ENCODE measurements around the gene SLC22A4. TPM values are rescaled to one million over a fixed set of nuclear protein-coding genes. Genes with fewer than 3 reads are reported as not detected.

Gene SLC22A4
- total and polyA plus RNA-seq, 2 experiments from 2014 or later: 24.0 to 26.0 TPM

GRCh38 chr5:132268769-132269551, 25.2 kb upstream of the SLC22A4 start:
- Histone ChIP-seq H3K4me1 (ENCODE audit: insufficient read depth) (peaks cover 44% of the 10 kb centered on the region), H3K4me2 (ENCODE audit: unreplicated experiment) (no peak overlapping the region), H3K27me3 (replicated peaks; ENCODE audit: insufficient read depth) (no peaks in the 10 kb centered on the region), H3K9me2 (ENCODE audit: insufficient read depth) (no peaks in the 10 kb centered on the region), H3K27ac (peak overlapping the region; percentile 61), H3K9me3 (ENCODE audit: low read depth) (no peaks in the 10 kb centered on the region), H3K79me2 (ENCODE audit: insufficient read depth) (peaks cover 25% of the 10 kb centered on the region), H2AFZ (no peak overlapping the region), H3K36me3 (ENCODE audit: low read depth) (peaks cover 38% of the 10 kb centered on the region; the same call in 1 of the 2 replicates), H4K20me1 (ENCODE audit: insufficient read depth) (no peaks in the 10 kb centered on the region), H3F3A (ENCODE audit: insufficient read depth) (peaks cover 27% of the 10 kb centered on the region), H3K9ac (peak overlapping the region; percentile 70), H3K4me3 (no peak overlapping the region)
- WGBS, 2 experiments (ENCODE audit: low coverage in 1 of 2, low lambda C conversion rate in 2 of 2, missing lambda C conversion rate in 2 of 2): 32 to 43% methylated on average over 8 of the region's 8 CpGs
- in situ Hi-C loops (cut with MboI): no loop called here
- peak; percentile 79 for DNase-seq
- no peak for TF ChIP-seq EZH2phosphoT487 (IDR thresholded peaks at IDR 0.05; ENCODE audit: insufficient read depth, low read depth)
- no peak for TF ChIP-seq EZH2 (IDR thresholded peaks at IDR 0.05; ENCODE audit: insufficient read depth, poor library complexity, severe bottlenecking)

- 83 to 88% methylated on average over 3 of the region's 3 CpGs for WGBS, 2 experiments (ENCODE audit: low coverage in 1 of 2, low lambda C conversion rate in 2 of 2, missing lambda C conversion rate in 2 of 2)
- peaks cover 34% of the 10 kb centered on the region; the same call in 1 of the 2 replicates for H3K36me3 ChIP-seq (ENCODE audit: low read depth)
- H3K9me2 ChIP-seq (ENCODE audit: insufficient read depth): no peaks in the 10 kb centered on the region
- in situ Hi-C loops (cut with MboI): no loop called here
- H3K27me3 ChIP-seq (replicated peaks; ENCODE audit: insufficient read depth): no peaks in the 10 kb centered on the region
- H3K79me2 ChIP-seq (ENCODE audit: insufficient read depth): peaks cover 21% of the 10 kb centered on the region
- H4K20me1 ChIP-seq (ENCODE audit: insufficient read depth): no peaks in the 10 kb centered on the region
- no peak for TF ChIP-seq EZH2phosphoT487 (IDR thresholded peaks at IDR 0.05; ENCODE audit: insufficient read depth, low read depth)
- no peak for TF ChIP-seq EZH2 (IDR thresholded peaks at IDR 0.05; ENCODE audit: insufficient read depth, poor library complexity, severe bottlenecking)
- no peak overlapping the region for H2AFZ ChIP-seq
- H3K9me3 ChIP-seq (ENCODE audit: low read depth): no peaks in the 10 kb centered on the region
- peak overlapping the region; percentile 70 for H3K9ac ChIP-seq
- DNase-seq: peak; percentile 15
- peaks cover 36% of the 10 kb centered on the region for H3K4me1 ChIP-seq (ENCODE audit: insufficient read depth)
- peak overlapping the region; percentile 61 for H3K27ac ChIP-seq
- peaks cover 20% of the 10 kb centered on the region for H3F3A ChIP-seq (ENCODE audit: insufficient read depth)
- H3K4me3 ChIP-seq: no peak overlapping the region
- H3K4me2 ChIP-seq (ENCODE audit: unreplicated experiment): no peak overlapping the region
Measured at GRCh38 chr5:132269635-132270334, 24.4 kb upstream of the SLC22A4 start.

GRCh38 chr5:132270335-132270665, 23.9 kb upstream of the SLC22A4 start:
- Histone ChIP-seq H3K27ac (no peak overlapping the region), H2AFZ (no peak overlapping the region), H3K79me2 (ENCODE audit: insufficient read depth) (peaks cover 16% of the 10 kb centered on the region), H3K36me3 (ENCODE audit: low read depth) (peaks cover 31% of the 10 kb centered on the region; the same call in 1 of the 2 replicates), H3F3A (ENCODE audit: insufficient read depth) (peaks cover 19% of the 10 kb centered on the region), H4K20me1 (ENCODE audit: insufficient read depth) (no peaks in the 10 kb centered on the region), H3K4me3 (no peak overlapping the region), H3K4me1 (ENCODE audit: insufficient read depth) (peaks cover 31% of the 10 kb centered on the region), H3K9ac (no peak overlapping the region), H3K27me3 (replicated peaks; ENCODE audit: insufficient read depth) (no peaks in the 10 kb centered on the region), H3K9me3 (ENCODE audit: low read depth) (no peaks in the 10 kb centered on the region), H3K4me2 (ENCODE audit: unreplicated experiment) (no peak overlapping the region), H3K9me2 (ENCODE audit: insufficient read depth) (no peaks in the 10 kb centered on the region)
- TF ChIP-seq EZH2 (IDR thresholded peaks at IDR 0.05; ENCODE audit: insufficient read depth, poor library complexity, severe bottlenecking) (no peak), EZH2phosphoT487 (IDR thresholded peaks at IDR 0.05; ENCODE audit: insufficient read depth, low read depth) (no peak)
- DNase-seq: no peak
- in situ Hi-C loops (cut with MboI): no loop called here
- WGBS, 2 experiments (ENCODE audit: low coverage in 1 of 2, low lambda C conversion rate in 2 of 2, missing lambda C conversion rate in 2 of 2): 92 to 100% methylated on average over 1 of the region's 1 CpG

- in situ Hi-C loops (cut with MboI): no loop called here
- Histone ChIP-seq H3F3A (ENCODE audit: insufficient read depth) (peaks cover 15% of the 10 kb centered on the region), H4K20me1 (ENCODE audit: insufficient read depth) (no peaks in the 10 kb centered on the region), H3K27ac (no peak overlapping the region), H3K9me3 (ENCODE audit: low read depth) (no peaks in the 10 kb centered on the region), H2AFZ (no peak overlapping the region), H3K4me2 (ENCODE audit: unreplicated experiment) (no peak overlapping the region), H3K79me2 (ENCODE audit: insufficient read depth) (peaks cover 15% of the 10 kb centered on the region), H3K27me3 (replicated peaks; ENCODE audit: insufficient read depth) (no peaks in the 10 kb centered on the region), H3K9ac (no peak overlapping the region), H3K4me1 (ENCODE audit: insufficient read depth) (peaks cover 27% of the 10 kb centered on the region), H3K9me2 (ENCODE audit: insufficient read depth) (no peaks in the 10 kb centered on the region), H3K4me3 (no peak overlapping the region), H3K36me3 (ENCODE audit: low read depth) (peaks cover 31% of the 10 kb centered on the region; the same call in 1 of the 2 replicates)
- no peak for DNase-seq
- TF ChIP-seq EZH2phosphoT487 (IDR thresholded peaks at IDR 0.05; ENCODE audit: insufficient read depth, low read depth) (no peak), EZH2 (IDR thresholded peaks at IDR 0.05; ENCODE audit: insufficient read depth, poor library complexity, severe bottlenecking) (no peak)
- WGBS, 2 experiments (ENCODE audit: low coverage in 1 of 2, low lambda C conversion rate in 2 of 2, missing lambda C conversion rate in 2 of 2): 97 to 99% methylated on average over 5 to 6 of the region's 6 CpGs
Measured at GRCh38 chr5:132270706-132271105, 23.5 kb upstream of the SLC22A4 start.

Data from GM23248 (cell line).